HCT116 (cell line): ENCODE data around the gene TJAP1. TPM values are rescaled to one million over a fixed set of nuclear protein-coding genes. Genes with fewer than 3 reads are reported as not detected.

Source experiments
- ATAC-seq: fragments of 200-7000 bp; cut with Tn5 transposase; 2 replicates; pipeline ENCODE4 v1.9.1; 2020; ENCODE audit warnings: mild to moderate bottlenecking, moderate library complexity
- BruUV-seq: library from RNA; stranded (reverse); fragments of 400-500 nt; replicated peaks from 2 replicates; lab custom pipeline; 2021; lab: Mats Ljungman, UMichigan
- CTCF ChIA-PET: fragments of 300-600 bp; sonication (Branson Sonifier 250); formaldehyde crosslinking; loops from one replicate; lab custom pipeline; 2021; ENCODE audit warnings: antibody characterized with exemption; lab: Charles Lee
- POLR2A ChIA-PET: fragments of 300-600, 350-600 bp; sonication (Branson Sonifier 250); formaldehyde crosslinking; loops from one replicate; lab custom pipeline; 2021; ENCODE audit warnings: antibody characterized with exemption; lab: Charles Lee
- RAD21 ChIA-PET, 2 experiments: fragments of 300-600 bp; sonication (Branson Sonifier 250); formaldehyde crosslinking; loops; one replicate each; lab custom pipeline; 2023; ENCODE audit warnings: low total read pairs in 2 of 2; ENCODE audit not compliant: uncharacterized antibody in 2 of 2, unreplicated experiment in 2 of 2, low non-redundant PET in 1 of 2; lab: Charles Lee
- DNase-seq: peaks from one replicate; pipeline ENCODE4 v3.0.0-alpha.2; 2010; ENCODE audit warnings: low read depth, low spot score
- H2AFZ ChIP-seq: fragments of 200-600 bp; shearing (Covaris generic), sonication (generic); 2 replicates; pipeline ENCODE4 v1.6.1; 2017; ENCODE audit warnings: low read depth, mixed run types, mixed read lengths, antibody characterized with exemption, low read length; ENCODE audit not compliant: poor library complexity, severe bottlenecking
- H3K27ac ChIP-seq: 2 replicates; pipeline ENCODE4 v1.5.1; 2012; ENCODE audit warnings: low read depth, low read length
- H3K27me3 ChIP-seq: fragments of 200-600 bp; sonication (generic); 2 replicates; pipeline ENCODE4 v1.6.1; 2016; ENCODE audit warnings: mixed run types, low read length, mixed read lengths; ENCODE audit not compliant: insufficient read depth
- H3K36me3 ChIP-seq, 2 experiments: fragments of 200-500 bp in 1 of 2; fragments of 200-600 bp in 1 of 2; sonication (Bioruptor generic) in 1 of 2; sonication (generic) in 1 of 2; 2 replicates each; pipeline versions ENCODE4 v1.5.1 to v1.6.1; 2014 to 2016; ENCODE audit warnings: low read length in 2 of 2, inconsistent platforms in 1 of 2, mixed read lengths in 1 of 2, mixed run types in 1 of 2; ENCODE audit not compliant: insufficient read depth in 2 of 2, control insufficient read depth in 1 of 2
- H3K4me1 ChIP-seq, 2 experiments: fragments of 200-600 bp in 1 of 2; sonication (generic) in 1 of 2; 2 replicates each; pipeline versions ENCODE4 v1.5.1 to v1.6.1; 2012 to 2017; ENCODE audit warnings: low read length in 2 of 2, inconsistent platforms in 1 of 2, mild to moderate bottlenecking in 1 of 2, mixed read lengths in 1 of 2, mixed run types in 1 of 2, moderate library complexity in 1 of 2; ENCODE audit not compliant: insufficient read depth in 2 of 2, control insufficient read depth in 1 of 2
- H3K4me2 ChIP-seq: fragments of 200-600 bp; sonication (generic); 2 replicates; pipeline ENCODE4 v1.6.1; 2017; ENCODE audit warnings: mixed run types, low read length, mixed read lengths
- H3K4me3 ChIP-seq, 2 experiments: fragments of 200-600 bp in 1 of 2; sonication (generic) in 1 of 2; replicated peaks in 1 of 2; 2 replicates each; pipeline ENCODE4 v1.5.1; 2011 to 2016; ENCODE audit warnings: low read length in 2 of 2, control low read depth in 1 of 2, low read depth in 1 of 2, mild to moderate bottlenecking in 1 of 2, mixed read lengths in 1 of 2, mixed run types in 1 of 2
- H3K79me2 ChIP-seq: fragments of 200-600 bp; sonication (generic); 2 replicates; pipeline ENCODE4 v1.6.1; 2017; ENCODE audit warnings: mild to moderate bottlenecking, mixed run types, low read length, moderate library complexity, mixed read lengths; ENCODE audit not compliant: insufficient read depth
- H3K9ac ChIP-seq: fragments of 200-600 bp; sonication (generic); 2 replicates; pipeline ENCODE4 v1.6.1; 2016; ENCODE audit warnings: low read length, mixed read lengths
- H3K9me2 ChIP-seq: fragments of 200-600 bp; sonication (generic), shearing (Covaris generic); 2 replicates; pipeline ENCODE4 v1.6.1; 2017; ENCODE audit warnings: mixed run types, mild to moderate bottlenecking, moderate library complexity; ENCODE audit not compliant: insufficient read depth
- H3K9me3 ChIP-seq, 2 experiments: fragments of 200-500 bp in 1 of 2; fragments of 200-600 bp in 1 of 2; sonication (Bioruptor generic) in 1 of 2; sonication (generic) in 1 of 2; 2 replicates each; pipeline ENCODE4 v1.6.1; 2014 to 2017; ENCODE audit warnings: low read length in 2 of 2, mixed read lengths in 2 of 2, inconsistent platforms in 1 of 2, low read depth in 1 of 2, mild to moderate bottlenecking in 1 of 2, mixed run types in 1 of 2, moderate library complexity in 1 of 2; ENCODE audit not compliant: control insufficient read depth in 1 of 2, insufficient read depth in 1 of 2
- H4K20me1 ChIP-seq: fragments of 200-600 bp; sonication (generic), shearing (Covaris generic); 2 replicates; pipeline ENCODE4 v1.6.1; 2017; ENCODE audit warnings: mixed run types, mild to moderate bottlenecking, moderate library complexity; ENCODE audit not compliant: insufficient read depth
- EGR1 ChIP-seq: IDR thresholded peaks from 2 replicates; pipeline ENCODE4 v1.6.1; 2012; ENCODE audit warnings: low read depth
- EZH2 ChIP-seq: fragments of 200-600 bp; sonication (generic); IDR thresholded peaks from 2 replicates; pipeline ENCODE4 v1.6.1; 2017; ENCODE audit warnings: antibody characterized with exemption, mixed run types
- EZH2phosphoT487 ChIP-seq: fragments of 200-600 bp; IDR thresholded peaks from 2 replicates; pipeline ENCODE4 v1.6.1; 2018; ENCODE audit warnings: antibody characterized with exemption, borderline replicate concordance
- MAX ChIP-seq: IDR thresholded peaks from 2 replicates; pipeline ENCODE4 v1.6.1; 2012
- RAD21 ChIP-seq: IDR thresholded peaks from 2 replicates; pipeline ENCODE4 v1.6.1; 2012; ENCODE audit warnings: low read depth, mild to moderate bottlenecking
- REST ChIP-seq: IDR thresholded peaks from 2 replicates; pipeline ENCODE4 v1.6.1; 2012; ENCODE audit warnings: low read depth
- SIN3A ChIP-seq: IDR thresholded peaks from 2 replicates; pipeline ENCODE4 v1.6.1; 2012; ENCODE audit warnings: low read depth
- SP1 ChIP-seq: IDR thresholded peaks from 2 replicates; pipeline ENCODE4 v1.6.1; 2012; ENCODE audit warnings: low read depth
- TCF7L2 ChIP-seq: IDR thresholded peaks from 2 replicates; pipeline ENCODE4 v1.7.0; 2011; ENCODE audit warnings: borderline replicate concordance, inconsistent platforms; ENCODE audit not compliant: insufficient read depth, insufficient read length; ENCODE audit errors: extremely low read depth
- ZBTB33 ChIP-seq: IDR thresholded peaks from 2 replicates; pipeline ENCODE4 v1.6.1; 2011; ENCODE audit warnings: mild to moderate bottlenecking, low read length, moderate library complexity; ENCODE audit not compliant: insufficient replicate concordance; ENCODE audit errors: extremely low read depth
- ZFX ChIP-seq: fragments of 450-650 bp; IDR thresholded peaks from 2 replicates; pipeline ENCODE4 v1.6.1; 2017
- intact Hi-C: fragments of 100-400 bp; cut with micrococcal nuclease; formaldehyde crosslinking; loops from 2 replicates; pipeline ENCODE4 v1.10.0; 2022
- total RNA-seq: library from RNA; stranded (reverse); gene quantifications from one replicate; pipeline ENCODE4 v1.2.1, GENCODE V29; 2021; ENCODE audit not compliant: unreplicated experiment

TJAP1 gene
- total RNA-seq, 1 experiment from 2014 or later, result 45.2 TPM

GRCh38 chr6:43490523-43490939, 13.2 kb downstream of the TJAP1 start:
- Histone ChIP-seq H3K36me3 (no peaks in the 10 kb centered on the region), H3K79me2 (peaks cover 48% of the 10 kb centered on the region), H3K4me3 (no peak overlapping the region), H4K20me1 (no peaks in the 10 kb centered on the region), H3K4me1 (peaks cover 11 to 36% of the 10 kb centered on the region in 2 experiments), H3K27me3 (no peaks in the 10 kb centered on the region), H3K9me2 (no peaks in the 10 kb centered on the region), H3K9ac (no peak overlapping the region), H2AFZ (no peak overlapping the region), H3K9me3 (no peaks in the 10 kb centered on the region), H3K4me2 (no peak overlapping the region), H3K27ac (no peak overlapping the region)
- ATAC-seq, result no peak
- intact Hi-C loops, result no loop called here
- CTCF ChIA-PET, result interaction anchor here (1.7 kb wide), 1 partner anchor 15 kb away, joined by 7 read pairs; no protein-coding TSS in a partner anchor
- TF ChIP-seq EGR1 (no peak), RAD21 (no peak), ZBTB33 (no peak), EZH2phosphoT487 (no peak), TCF7L2 (no peak), ZFX (no peak), SP1 (no peak), REST (no peak), MAX (no peak), EZH2 (no peak), SIN3A (no peak)
- no TSS peak for BruUV-seq
- DNase-seq, result no peak
- RAD21 ChIA-PET, result no interaction called here
- POLR2A ChIA-PET, result no interaction called here
